HG02970 (cell line): Measurements from ENCODE around the gene SRC.

ENCODE experiments used
- ATAC-seq: cut with Tn5 transposase; IDR thresholded peaks from one replicate; pipeline ENCODE4 v1.9.1; 2021; ENCODE audit warnings: mild to moderate bottlenecking, moderate library complexity, moderate number of reproducible peaks; ENCODE audit not compliant: unreplicated experiment, low FRiP score

The SRC gene

DNA sequence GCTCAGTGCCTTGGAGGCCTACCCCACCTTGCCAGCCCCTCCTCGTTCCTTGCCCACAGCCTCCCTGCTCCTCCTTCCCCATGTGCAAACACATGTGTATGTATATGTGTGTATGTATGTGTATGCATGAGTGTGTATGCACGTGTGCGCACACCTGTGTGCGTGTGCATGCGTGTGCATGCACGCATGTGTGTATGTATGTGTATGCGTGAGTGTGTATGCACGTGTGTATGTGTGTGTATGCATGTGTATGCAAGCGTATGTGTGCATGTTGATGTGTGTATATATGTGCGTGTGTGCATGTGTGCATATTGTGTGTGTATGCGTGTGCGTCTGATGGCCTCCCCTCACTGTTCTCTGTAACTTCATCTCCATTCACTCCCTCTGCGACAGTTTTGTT is 74.7 kb downstream of the SRC start:
- no peak for ATAC-seq

DNA sequence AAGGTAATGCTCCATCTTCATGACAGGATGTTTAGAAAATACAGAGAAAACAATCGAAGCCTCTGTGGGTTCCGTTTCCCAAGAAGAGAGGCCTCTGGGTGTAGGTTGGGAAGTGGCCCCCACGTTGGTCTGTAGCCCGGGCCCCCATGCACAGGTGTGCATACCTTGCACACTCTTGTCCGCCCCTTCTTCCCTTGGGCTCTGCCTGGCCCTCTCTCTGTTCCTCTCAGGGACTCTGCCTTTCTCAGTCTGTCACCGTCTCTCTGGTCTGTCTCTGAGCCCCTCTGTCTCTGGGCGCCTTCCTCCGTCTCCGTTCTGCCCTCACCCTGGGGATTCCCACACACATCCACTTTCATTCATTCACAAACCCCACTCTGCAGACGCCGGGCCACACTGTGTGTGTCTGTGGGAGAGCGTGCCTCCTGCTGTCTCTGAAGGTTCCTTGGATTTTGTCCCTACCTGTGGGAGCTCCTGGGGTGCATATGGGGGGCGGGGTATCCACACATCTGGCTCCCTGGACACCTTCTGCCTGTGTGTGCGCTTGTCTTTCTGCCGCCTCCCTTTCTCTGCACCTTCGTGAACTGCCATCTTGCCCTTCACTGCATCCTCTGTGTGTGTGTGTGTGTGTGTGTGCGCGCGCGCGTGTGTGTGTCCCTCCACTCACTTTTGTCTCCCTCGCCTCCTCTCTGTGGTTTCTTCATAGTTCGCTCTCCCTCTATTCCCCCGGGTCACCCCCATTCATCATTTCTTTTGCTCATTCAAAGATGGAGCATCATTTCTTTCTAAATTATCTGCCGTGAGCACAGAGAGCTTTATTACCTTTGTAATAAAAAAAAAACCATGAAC is 75.3 kb downstream of the SRC start:
- ATAC-seq: no peak

DNA sequence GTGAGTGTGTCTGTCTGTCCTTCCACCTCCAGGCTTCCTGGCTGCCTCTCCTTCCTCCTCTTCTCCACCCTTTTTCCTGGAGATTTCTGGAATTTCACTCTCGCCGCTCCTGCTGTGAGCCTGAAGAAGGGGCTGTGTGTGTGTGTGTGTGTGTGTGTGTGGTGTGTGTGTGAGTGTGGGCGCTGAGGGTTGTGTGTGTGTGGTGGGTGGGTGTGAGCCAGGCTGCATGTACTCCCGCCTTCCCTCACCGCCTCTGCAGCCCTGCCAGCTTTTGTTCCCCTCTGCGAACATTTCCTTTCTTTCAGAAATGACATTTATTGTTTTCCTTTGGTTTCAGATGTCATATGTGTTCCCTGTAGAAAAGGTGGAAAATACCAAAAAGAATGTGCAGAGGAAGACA is 76.0 kb downstream of the SRC start:
- no peak for ATAC-seq

DNA sequence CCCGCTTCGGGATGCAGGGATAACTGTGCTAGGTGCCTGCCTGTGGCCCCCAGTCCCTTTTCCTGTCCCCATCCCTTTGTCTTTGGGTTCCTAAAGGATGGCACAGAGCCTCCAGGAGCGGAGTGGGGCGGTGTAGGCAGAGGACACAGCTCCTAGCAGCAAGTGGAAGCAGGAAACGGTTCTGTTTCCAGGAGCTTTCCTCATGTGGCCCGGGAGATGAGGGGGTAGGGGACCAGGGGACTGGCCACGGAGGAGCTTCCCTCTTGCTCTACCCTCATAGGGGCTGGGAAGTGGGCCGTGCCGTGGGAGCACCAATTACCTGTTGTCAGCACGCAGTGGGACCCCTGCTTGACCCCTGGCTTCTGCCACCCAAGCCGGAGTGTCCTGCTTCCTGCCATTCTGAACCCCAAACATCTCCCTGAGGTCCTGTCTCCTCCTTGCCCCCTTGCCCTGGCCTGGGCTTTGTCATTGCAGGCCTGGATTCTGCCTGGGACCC is 76.9 kb downstream of the SRC start:
- no peak for ATAC-seq

DNA sequence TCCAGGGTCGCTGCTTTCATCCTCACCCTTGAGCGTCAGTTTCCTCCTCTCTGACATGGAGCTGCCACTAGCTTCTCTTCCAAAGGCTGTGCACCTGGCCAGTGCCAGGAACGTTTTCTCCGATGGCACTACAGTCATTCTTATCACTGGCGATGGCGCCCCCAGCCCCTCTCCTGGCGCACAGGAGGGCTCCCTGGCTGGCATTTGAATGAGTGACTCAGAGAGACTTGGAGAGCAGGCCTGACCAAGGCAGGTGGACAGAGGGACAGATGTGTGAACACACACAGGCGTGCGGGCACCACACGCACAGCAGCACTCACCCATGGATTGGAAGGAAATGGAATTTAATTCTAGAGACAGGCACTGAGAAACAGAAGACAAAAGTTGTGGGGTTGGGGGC is 77.6 kb downstream of the SRC start:
- ATAC-seq: no peak

DNA sequence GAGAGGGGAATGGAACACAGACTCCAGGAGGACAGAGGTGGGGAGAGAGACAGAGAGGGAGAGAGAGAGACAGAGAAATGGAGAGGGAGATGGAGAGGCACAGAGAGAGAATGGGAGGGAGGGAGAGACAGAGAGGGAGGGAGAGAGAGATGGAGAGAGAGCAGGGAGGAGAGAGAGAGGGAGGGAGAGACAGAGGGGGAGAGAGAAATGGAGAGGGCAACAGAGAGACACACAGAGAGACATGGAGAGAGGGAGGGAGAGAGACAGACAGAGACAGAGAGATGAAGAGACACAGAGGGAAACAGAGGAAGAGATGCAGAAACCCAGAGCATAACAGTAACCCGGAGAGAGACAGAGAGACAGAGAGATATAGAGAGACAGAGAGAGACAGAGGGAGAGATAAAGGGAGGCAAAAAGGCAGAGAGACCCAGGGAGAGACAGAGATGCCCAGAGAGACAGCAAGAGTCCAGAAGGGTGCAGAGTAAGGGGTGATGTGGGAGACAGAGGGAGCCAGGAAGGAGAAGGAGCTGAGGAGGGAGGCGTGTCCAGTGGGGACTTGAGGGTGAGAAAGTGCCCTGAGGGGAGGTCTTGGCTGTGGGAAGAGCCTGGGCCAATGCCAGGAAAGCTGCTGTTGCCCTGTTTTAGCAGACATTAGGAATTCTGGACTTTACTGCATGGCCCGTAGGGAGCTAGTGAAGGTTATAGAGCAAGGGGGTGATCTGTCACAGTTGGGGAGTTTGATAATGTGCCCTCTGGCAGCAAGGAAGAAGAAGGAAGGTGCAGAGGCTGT is 78.3 kb downstream of the SRC start:
- ATAC-seq: no peak

DNA sequence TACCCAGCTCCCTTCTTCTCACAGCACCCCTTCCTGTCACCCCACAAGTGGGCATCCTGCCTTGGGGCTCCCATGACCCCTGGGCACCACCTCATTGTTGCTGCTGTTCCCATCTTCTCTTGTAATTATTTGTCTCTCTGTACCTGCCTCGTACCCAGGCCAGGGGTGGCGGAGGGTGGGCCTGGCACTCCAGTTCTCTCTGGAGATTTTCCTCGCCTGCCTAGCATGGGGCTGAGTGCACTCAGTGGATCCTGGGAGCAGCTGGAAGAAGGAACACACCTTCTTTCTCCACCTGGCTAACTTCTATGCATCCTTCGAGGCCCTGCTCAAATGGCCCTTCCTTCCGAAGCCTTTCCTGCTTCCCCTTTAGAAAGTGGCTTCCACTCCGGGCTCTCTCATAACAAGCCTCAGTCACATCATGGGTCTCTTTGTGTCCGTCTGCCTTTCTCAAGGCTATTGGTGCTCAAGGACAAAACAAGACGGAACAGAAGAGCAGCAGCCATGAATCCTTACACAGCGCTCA is 79.2 kb downstream of the SRC start:
- ATAC-seq: no peak

DNA sequence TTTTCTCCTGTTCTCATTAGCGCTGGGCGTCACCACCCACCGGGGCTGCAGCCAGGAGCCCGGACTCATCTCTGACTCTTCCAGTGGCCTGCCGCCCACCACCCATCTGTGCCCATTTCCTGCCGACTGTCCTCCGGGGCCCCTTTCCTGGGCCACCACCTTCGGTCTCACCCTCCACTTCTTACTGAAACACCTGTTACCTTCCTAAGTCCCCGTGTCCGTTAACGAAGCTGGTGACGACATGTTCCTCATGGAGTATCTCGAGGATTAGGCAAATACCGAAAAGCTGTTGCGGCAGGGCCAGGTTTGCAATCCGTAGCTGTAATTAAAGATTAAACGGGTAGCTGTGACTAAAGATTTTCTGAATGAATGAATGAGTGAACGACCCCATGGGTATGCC is 80.2 kb downstream of the SRC start:
- no peak for ATAC-seq

DNA sequence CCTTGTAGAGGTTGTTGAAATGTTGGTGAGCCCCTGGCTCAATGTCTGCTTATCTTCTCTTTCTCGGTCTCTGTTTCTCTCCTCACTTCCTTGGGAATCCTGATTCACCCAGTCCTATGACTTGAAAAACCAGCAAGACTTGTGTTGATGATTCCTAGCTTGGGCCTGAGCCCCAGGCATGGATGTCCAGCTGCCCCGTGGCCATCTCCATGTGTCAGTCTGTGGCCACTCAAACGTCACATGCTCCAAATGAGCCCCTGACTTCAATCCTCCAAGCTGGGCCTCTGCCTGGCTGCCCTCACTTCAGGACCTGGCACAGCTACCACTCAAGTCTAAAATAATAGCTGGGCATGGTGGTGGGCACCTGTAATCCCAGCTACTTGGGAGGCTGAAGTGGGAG is 81.0 kb downstream of the SRC start:
- ATAC-seq: no peak

DNA sequence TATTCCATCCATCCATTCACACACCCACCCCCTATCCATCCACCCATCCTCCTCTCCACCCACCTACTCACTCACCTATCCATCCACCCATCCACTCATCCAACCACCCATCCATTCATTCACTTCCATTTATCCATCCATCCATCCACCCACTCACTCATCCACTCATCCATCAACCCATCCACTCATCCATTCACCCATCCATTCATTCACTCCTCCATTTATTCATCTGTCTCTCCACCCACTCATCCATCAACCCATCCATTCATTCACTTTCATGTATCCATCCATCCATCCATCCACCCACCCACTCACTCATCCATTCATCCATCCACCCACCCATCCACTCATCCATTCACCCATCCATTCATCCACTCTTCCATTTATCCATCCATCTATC is 84.1 kb downstream of the SRC start:
- no peak for ATAC-seq

DNA sequence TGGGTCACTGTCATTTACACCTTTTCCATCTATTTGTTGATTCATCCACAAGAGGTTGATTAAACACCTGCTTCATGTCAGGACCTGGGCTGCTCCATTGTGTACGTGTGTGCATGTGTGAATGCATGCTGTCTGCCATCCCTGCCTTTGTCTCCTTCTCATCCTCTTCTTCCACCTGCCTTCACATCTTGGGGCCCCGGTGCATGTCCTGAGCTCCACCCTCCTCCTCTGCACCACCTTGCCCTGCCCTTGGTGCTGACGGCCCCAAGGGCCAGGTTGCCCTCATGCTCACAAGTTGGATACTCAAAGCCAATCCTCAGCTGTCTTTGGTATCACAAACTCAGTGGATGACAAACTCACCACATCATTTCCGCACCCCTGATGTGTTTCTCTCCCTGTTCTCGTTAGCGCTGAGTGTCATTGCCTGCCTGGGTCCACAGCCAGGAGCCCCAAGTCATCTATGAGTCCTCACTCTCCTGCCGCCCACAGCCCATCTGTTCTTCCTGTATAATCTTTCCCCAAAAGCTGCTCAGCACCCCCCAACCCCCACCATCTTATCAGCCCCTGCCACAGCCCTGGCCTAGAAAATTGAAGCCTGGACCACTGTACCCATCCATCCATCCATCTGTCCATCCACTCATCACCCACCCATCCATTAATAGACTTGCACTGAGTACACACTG is 85.0 kb downstream of the SRC start:
- no peak for ATAC-seq

DNA sequence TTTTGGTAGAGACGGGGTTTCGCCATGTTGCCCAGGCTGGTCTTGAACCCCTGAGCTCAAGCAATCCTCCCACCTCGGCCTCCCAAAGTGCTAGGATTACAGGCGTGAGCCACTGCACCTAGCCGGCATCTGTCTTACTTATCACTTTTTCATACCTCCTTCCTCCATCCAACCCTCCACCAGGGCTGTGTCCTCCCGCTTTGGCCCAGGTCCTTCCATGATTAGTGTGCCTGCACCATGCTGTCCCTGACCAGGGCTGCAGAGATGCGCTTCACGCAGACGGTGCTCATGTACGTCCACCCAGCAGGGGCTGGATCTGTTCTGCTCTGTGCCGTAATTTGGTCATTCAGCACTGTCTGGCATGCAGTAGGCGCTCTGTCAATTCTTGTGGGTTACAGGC is 85.8 kb downstream of the SRC start:
- ATAC-seq: no peak

DNA sequence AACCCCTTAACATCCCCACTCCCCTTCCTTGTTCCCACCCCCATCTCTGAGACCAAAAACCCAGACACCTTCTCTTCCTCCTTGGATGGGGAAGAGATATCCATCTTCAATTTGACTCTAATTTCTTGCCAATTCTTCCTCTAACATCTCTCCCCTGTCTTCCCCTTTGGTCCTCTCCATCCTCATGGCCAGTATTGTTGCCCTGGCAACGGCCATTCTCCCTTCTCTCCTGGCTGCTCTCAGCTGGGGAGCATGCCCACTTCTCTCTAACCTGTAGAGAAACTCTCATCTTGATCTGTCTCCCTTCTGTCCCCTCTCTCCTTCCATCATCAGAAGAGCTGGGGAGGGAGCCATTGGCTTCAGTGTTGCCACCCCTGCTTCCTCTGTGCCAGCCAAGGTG is 86.7 kb downstream of the SRC start:
- no peak for ATAC-seq

DNA sequence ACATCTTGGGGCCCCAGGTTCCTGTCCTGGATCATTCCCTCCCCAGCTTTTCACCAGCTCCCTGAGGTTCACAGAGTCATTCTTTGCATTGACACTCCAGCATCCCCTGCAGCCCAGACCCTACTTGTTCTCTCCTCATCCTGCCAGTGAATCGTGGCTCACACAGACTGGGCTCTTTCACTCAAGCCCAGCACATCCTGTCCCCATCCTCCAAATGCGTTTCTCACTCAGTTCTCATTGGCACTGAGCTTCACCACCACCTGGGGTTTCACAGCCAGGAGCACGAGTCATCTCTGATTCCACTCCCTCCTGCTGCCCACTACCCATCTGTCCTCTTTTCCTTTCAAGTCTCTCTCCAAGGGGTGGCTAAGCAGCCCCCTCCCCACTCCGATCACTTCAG is 89.7 kb downstream of the SRC start:
- ATAC-seq: no peak

DNA sequence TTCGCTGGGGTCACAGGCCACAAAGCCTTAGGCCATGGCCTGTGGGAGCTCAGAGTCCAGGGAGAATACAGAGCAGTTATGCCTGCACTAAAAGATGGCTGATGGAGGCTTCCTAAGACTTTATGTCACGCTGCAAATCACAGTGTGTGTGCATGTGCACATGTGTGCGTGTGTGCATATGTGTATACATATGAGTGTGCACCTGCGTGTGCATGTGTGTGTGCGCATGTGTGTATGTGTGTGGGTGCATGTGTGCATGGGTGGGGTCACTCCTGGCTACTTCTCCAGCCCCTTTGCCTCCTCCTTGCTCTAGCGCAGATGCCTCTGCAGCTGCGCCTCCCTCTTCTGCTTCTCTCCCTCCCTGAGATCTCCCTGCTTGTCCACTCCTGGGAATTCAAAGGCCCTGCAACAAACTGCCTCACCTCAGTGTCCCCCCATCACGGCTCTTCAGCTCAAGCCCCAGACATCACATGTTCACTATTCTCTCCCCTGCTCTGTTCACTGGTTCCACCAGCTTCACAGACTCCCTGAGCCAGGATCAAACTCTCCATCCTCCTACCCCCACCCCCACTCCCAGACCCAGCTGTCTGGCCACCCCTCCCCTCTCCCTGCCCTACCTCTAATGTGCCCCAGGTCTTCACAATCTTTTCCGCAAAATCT is 90.7 kb downstream of the SRC start:
- ATAC-seq: no peak

DNA sequence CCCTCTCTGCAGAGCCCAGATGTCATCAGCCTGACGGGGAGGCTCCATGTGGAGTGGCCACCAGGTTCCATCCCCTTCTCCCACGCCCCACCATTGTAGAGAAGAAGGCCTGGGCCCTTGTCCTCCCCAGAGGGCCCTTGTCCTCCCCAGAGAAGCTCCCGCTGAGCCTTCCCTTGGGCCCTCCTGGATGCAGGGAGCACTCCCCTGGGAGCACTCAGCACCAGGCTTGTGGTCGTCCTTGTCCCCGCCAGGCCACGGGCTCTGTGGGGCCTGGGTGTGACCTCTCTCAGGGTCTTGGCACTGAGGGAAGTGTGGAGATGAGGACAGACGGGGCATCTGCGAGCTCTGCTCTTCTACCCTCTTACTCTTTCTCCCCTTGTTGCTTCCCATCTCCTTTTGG is 91.7 kb downstream of the SRC start:
- ATAC-seq: no peak

DNA sequence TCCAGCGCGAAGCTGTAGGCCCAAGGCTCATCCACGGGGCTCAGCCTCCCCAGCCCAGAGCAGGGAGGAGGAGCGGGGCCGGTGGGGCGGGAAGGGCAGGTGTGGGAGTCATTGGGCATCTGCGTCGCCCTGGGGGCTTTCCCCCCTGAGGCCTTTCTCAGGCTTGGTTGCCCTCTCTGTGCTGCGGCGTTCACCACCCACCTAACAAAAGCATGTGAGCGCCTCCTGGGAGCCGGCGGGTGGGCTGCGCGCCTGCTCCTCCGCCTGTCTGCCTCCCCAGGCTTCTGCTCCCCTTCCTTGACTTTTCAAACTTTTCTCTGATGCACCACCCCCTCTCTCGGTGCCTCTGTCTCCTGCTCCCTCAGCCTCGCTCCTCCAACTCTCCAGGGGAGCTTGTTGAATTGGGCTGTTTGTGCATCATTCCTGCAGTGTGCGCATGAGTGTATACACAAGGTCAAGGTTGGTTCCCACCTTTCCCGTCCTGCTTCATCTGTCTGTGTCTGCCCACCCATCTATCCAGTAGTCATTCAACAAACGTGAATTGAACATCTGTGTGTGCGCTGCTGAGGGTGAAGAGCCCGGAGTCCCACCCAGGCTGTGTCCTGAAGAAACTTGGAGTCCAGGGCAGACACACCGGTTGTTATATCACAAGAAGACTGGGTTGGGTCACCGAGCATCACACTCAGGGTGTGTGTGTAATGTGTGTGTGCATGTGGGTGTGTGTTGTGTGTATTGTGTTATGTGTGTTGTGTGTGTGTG is 92.7 kb downstream of the SRC start:
- ATAC-seq: no peak

DNA sequence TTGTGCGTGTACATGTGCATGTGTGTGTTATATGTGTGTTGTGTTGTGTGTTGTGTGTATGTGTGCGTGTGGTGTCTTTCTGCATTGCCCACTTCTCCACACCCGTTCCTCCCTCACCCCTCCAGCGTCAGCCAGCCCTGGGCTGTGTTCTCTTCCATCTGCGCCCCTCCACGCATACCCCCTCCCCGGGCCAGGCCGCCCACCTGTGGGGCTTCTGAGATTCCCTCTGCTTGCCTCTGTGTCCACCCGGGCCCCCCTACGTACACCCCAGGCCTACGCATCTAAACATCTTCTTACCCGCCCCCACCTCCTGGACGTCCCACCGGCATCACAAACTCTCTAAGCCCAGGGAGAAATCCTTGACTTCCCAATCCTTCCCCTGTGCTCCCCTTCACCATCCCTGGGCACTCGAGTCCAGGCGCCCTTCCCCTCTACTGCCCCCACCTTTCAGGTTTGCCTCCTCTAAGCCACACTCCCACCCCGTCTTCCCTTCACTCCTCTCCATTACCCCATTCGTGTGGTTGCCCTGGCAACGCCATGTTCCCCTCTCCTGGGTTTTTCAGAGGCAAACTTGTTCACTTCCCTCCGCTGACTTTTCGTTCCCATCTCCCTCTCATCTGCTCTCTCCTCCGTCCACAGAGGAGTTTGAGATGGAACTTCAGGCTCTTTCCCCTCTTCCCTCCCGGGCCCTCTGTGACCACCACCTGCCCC is 93.4 kb downstream of the SRC start:
- ATAC-seq: no peak

DNA sequence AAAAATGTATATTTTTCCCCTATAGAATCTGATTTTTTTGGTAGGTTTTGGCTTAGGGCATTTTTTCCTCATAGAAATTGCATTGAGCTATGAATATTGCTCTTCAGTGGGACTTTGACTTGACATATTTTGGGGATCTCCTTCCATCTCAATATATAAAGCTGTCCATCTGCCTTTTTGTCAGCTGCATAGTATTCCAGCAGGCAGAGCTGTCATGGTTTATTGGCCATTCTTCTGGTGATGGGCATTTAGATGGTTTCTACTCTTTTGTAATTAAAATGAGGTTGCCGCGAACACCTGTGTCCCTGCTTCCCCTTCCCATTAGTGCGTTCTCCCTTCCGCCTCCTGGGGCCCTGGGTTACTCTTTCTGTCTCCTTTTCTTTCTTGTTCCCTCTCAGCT is 95.1 kb downstream of the SRC start:
- no peak for ATAC-seq
